Chondrocyte (in vitro differentiated cells): Measurements from ENCODE around the gene PIK3CA. TPM values are rescaled to one million over a fixed set of nuclear protein-coding genes. Genes with fewer than 3 reads are reported as not detected.

ENCODE experiments used
- DNase-seq: peaks from one replicate; pipeline ENCODE4 v3.0.0; 2021; ENCODE audit warnings: mixed read lengths, low spot score
- H3K27ac Mint-ChIP-seq: one replicate; pipeline ENCODE4 v1.8.0; 2021; ENCODE audit warnings: mild to moderate bottlenecking, moderate library complexity, mixed read lengths; ENCODE audit not compliant: unreplicated experiment
- H3K27me3 Mint-ChIP-seq: 2 replicates; pipeline ENCODE4 v1.8.0; 2021; ENCODE audit warnings: low read depth, mixed read lengths
- H3K36me3 Mint-ChIP-seq: 2 replicates; pipeline ENCODE4 v1.8.0; 2021; ENCODE audit warnings: low read depth, mixed read lengths
- H3K4me1 Mint-ChIP-seq: 2 replicates; pipeline ENCODE4 v1.8.0; 2021; ENCODE audit warnings: low read depth, mild to moderate bottlenecking, mixed read lengths
- H3K4me3 Mint-ChIP-seq: one replicate; pipeline ENCODE4 v1.8.0; 2021; ENCODE audit warnings: mild to moderate bottlenecking, moderate library complexity, mixed read lengths; ENCODE audit not compliant: unreplicated experiment
- H3K9me3 Mint-ChIP-seq: 2 replicates; pipeline ENCODE4 v1.8.0; 2021; ENCODE audit warnings: low read depth, mixed read lengths
- CTCF ChIP-seq: fragments of 200-600 bp; sonication (generic); IDR thresholded peaks from 2 replicates; pipeline ENCODE4 v1.5.0; 2021; ENCODE audit warnings: antibody characterized with exemption, mild to moderate bottlenecking, moderate library complexity
- total RNA-seq: library from RNA; stranded (reverse); gene quantifications from 3 replicates; pipeline ENCODE4 v1.2.1, GENCODE V29; 2021

PIK3CA gene
- total RNA-seq, 1 donor from 2014 or later, result 29.3 TPM

GRCh38 chr3:179288845-179289244 is 140.7 kb downstream of the PIK3CA start:
- TF ChIP-seq CTCF, result no peak
- Mint-ChIP-seq H3K36me3 (peaks cover 3% of the 10 kb centered on the region), H3K9me3 (no peaks in the 10 kb centered on the region), H3K27me3 (peaks cover 8% of the 10 kb centered on the region), H3K4me1 (no peaks in the 10 kb centered on the region), H3K4me3 (no peak overlapping the region), H3K27ac (no peak overlapping the region)
- DNase-seq, result no peak

GRCh38 chr3:179289295-179289694 is 141.1 kb downstream of the PIK3CA start:
- no peaks in the 10 kb centered on the region for H3K4me1 Mint-ChIP-seq
- no peak for TF ChIP-seq CTCF
- H3K36me3 Mint-ChIP-seq, result no peaks in the 10 kb centered on the region
- peaks cover 6% of the 10 kb centered on the region for H3K27me3 Mint-ChIP-seq
- H3K27ac Mint-ChIP-seq, result no peak overlapping the region
- H3K4me3 Mint-ChIP-seq, result no peak overlapping the region
- no peak for DNase-seq
- no peaks in the 10 kb centered on the region for H3K9me3 Mint-ChIP-seq

Other genes starting within 250 kb of the PIK3CA start
- gene ZMAT3, start 76.5 kb upstream of the PIK3CA start, total RNA-seq, result 80.6 to 108 TPM (median 80.7 TPM) in 3 replicates
- 2.0 to 3.6 TPM (median 2.4 TPM) in 3 replicates for gene KCNMB3, start 102.8 kb downstream of the PIK3CA start, total RNA-seq
- 30.9 to 35.4 TPM (median 35.3 TPM) in 3 replicates for gene ZNF639, start 174.7 kb downstream of the PIK3CA start, total RNA-seq
- 46.4 to 56.6 TPM (median 50.3 TPM) in 3 replicates for gene MFN1, start 199.4 kb downstream of the PIK3CA start, total RNA-seq